HCT116 (cell line): ENCODE data around the gene FMR1.

Source experiments
- REST ChIP-seq: IDR thresholded peaks from 2 replicates; pipeline ENCODE4 v1.6.1; 2012; ENCODE audit warnings: low read depth
- SP1 ChIP-seq: IDR thresholded peaks from 2 replicates; pipeline ENCODE4 v1.6.1; 2012; ENCODE audit warnings: low read depth

- TF ChIP-seq REST (no peak), SP1 (no peak)
Observed at GRCh38 chrX:147933815-147934214, 22.1 kb downstream of the FMR1 start.
